COLO668 (cell line): ENCODE measurements around the gene RPS2.
"Not testable (repeated sequence)": the region's sequence is repeated elsewhere in the genome, so short reads cannot be mapped to it uniquely, and the experiment has no call there.

Experiments used
- DNase-seq: peaks from one replicate; lab custom pipeline; 2025; ENCODE audit not compliant: unreplicated experiment; lab: John Stamatoyannopoulos, UW

The RPS2 gene

DNA sequence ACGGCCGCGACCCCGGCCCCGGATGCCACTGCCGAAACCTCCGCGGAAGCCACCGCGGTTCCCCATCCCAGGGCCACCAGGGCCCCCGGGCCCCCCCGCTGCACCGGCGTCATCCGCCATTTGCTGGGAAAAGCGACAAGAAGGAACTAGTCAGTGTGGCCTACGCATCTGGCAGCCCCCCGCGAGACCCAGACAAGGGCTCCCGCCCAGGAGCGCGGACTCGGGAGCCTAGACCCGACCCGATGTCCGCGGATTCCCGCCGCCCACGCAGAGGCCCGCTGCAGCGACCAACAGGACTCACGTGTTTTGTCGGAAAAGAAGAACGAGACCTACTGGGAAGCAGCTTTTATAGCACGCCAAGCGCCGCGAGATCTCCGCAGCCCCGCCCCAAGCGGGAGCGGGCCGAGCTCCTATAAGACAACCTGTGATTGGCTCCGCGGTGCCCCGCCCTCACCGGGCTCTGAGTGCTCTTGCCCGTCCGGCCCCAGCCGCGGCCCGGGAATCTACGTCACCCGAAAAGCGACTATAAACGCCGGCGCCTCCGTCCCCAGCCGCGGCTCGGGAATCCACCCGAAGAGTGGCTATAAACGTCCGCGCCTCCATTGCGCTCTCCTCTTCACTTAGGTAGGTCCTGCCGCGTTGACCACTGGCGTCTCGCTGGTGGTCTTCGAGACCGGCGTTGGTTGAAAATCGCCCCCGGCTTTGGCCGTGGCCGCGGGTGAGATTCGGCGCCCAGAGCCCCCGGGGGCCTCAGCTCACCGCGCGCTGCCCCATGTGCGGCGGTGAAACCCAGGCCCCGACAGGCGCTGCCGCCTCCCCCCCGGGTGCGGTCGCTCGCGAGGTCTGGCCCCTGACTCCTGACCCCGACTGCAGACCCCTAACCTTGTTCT, at the start of gene RPS2:
TSS of gene RPS2 (minus strand) at position 321 of the 890 bp plus-strand sequence. CDS start at position 120, 201 bp downstream.
- peak; percentile 99 for DNase-seq

DNA sequence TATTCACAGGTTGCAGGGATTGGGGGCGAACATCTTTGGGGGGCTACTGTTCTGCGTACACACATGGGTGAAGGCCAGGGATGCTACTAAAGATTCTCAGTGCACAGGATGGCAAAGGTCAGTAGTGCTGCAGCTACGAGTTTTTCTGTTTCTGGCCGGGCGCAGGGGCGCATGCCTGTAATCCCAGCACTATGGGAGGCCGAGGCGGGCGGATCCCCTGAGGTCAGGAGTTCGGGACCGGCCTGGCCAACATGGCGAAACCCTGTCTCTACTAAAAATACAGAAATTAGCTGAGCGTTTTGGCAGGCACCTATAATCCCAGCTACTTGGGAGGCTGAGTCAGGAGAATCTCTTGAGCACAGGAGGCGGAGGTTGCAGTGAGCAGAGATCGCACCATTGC, 48.9 kb upstream of the RPS2 start:
- no peak for DNase-seq

DNA sequence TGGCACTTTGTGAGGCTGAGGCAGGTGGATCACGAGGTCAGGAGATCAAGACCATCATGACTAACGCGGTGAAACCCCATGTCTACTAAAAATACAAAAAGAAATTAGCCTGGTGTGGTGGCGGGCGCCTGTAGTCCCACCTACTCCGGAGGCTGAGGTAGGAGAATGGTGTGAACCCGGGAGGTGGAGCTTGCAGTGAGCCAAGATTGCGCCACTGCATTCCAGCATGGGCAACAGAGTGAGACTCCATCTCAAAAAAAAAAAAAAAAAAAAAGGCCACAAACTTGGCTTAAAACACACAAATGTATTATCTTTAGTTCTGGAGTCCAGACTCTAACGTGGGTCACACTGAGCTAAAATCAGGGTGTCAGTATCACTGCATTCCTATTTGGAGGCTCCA, 47.1 kb upstream of the RPS2 start:
- DNase-seq, result not testable (repeated sequence)

DNA sequence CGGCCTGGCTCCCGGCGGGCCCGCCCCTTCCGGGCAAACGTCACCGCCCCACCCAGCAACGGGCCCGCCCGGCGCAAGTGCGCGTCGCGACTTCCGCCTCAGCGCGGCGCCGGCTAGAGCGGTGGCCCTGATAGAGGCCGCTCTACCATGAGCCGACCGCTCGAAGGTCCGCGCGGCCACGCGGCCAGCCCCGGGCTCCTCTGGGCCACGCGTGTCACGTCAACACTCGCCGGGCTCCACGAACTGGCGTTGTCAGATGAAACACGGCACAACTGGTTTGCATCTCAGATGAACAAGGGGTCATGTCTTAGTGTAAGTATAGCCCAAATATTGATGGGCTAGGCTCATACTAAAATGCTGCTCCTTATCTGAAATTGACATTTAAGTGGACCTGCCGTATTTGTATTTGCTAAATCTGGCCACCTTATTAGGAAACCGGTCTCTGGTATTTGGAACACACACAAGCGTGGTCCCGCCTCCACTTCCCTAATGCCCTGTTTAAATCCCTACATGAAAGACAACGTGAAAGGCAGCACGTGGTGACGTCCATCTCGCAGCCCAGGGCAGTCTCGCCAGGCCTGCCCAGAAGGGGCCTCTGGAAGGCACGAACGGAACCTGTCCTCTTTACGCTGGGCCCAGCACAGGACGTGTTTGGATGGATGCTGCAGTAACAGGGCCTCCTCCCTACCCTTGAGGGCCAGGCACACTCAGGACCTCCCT, 45.3 kb upstream of the RPS2 start, which contains the start of gene ZNF598:
TSS of gene ZNF598 (minus strand) at position 31 of the 720 bp plus-strand sequence.
- peak; percentile 95 for DNase-seq

DNA sequence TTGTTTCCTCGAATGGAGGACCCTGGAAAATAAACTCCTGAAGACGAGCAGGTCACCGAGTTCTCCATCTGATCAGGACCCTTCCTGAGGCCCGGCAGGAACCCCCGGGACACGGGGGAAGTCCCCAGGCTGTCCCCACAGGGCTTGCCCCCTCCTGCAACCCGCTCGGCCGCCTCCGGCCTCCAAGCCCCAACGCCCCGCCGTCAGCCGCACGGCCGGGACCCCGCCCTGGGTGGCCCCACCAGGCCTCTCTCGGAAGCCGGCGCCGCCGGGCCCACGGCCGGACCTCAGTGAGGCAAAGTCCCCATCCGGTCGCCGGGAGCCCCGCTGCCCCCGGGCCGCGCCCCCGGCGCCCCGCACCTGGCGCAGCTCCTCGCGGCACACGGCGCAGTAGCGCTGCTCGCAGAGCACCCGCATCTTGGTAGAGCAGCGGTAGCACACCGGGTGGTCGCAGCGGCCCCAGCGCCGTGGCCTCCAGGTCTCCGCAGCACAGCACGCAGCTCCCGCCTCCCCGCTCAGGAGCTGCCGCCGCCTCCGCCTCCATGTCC, 44.6 kb upstream of the RPS2 start:
- DNase-seq, result peak; percentile 52

DNA sequence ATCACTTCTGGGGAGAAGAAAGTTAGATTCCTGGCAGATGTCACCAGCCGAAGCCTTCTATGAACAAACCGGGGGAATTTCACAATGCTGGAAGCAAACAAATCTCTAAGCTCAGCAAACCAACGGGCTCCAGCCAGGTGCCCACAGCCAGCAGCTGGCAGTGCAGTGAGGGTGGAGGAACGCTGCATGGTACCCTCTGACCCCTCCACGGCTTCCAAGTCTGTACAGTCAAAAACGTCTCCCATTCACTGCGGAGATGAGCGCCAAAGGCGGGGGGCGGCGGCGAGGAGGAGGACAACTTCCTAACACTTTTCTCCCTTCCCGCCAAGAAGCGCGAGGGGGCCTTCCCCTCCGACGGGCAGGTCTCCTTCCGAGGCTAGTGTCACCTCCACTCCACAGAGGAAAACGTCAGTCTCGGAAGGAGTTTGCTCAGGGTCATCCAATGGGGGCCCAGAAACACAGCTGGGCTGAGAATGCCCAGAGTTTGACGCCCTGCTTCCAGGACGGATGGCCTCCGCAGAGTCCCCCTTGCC, 44.1 kb upstream of the RPS2 start:
- peak; percentile 49 for DNase-seq

DNA sequence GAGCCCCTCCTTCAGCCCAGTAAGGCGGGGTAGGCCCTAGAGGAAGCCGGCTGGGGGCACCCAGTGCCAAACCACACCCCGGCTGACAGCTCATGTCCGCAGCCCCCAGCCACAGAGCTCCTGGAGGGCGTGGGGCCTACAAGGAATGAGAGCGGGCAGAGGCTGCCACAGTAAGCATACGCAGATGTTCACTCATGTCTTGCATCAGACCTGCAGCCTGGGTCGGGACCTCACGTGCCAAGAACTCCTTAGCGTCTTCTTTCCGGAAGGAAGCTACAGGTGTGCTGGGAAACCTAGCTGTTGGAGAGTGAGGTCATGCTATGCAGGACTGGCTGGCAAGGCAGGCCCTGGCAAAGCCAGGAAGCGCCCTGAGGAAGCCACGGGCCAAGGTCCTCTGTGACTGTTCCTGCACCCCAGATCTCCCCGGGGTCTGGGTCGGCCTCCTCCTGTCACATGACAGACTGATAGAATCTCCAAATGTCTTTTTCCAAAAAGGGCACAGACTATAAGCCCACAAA, 43.4 kb upstream of the RPS2 start:
- peak; percentile 65 for DNase-seq

DNA sequence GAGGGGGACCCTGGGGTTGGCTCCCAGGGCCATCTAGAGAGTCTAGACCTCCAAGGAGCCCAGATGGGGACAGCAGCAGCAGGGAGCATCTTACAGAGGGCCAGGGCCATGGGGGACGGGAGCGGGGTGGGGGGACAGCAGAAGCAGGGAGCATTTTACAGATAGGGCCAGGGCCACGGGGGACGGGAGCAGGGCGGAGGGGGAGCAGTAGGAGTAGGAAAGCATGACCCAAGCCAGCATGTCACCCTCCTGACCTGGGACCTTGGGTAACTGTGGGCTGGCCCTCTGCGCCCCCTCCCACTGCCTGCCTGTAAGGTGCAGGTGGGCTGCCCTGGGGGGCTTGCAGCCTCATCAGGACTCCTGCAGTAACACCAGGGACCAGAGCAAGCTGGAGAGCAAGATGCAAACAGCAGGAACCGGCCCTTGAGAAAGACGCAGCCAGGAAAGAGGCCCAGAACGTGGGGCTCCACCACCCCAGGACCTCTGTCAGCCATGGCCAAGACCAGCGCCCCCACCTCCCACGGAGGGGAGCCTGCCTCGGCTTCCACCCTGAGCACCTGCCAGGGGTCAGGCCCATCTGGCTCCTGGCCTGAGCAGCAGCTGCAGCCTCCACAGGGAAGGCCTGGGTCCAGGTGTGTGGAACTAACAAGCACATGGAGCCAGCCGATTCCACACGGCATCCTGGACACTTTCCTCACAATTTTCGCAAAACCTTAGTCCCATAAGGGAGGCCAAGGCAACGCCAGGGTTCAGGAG, 42.6 kb upstream of the RPS2 start:
- DNase-seq, result peak; percentile 54

DNA sequence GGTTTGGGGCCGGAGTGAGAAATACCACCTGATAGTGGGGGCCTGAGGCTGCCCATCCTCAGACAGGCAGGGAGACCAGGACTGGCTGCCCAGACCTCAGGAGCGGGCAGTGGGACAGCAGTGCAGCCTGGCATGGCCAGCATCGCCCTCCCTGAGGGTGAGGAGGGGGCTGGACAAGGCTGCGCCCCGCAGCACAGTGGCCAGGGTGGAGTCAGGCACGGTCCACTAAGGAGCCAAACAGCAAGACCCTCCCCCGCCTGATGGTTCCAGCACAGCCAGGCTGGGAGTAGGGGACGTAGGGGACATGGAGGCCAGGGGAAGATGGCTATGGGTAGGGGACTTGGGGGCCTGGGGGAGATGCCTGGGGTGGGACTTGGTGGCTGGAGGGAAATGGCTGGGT, 41.7 kb upstream of the RPS2 start:
- DNase-seq, result no peak

DNA sequence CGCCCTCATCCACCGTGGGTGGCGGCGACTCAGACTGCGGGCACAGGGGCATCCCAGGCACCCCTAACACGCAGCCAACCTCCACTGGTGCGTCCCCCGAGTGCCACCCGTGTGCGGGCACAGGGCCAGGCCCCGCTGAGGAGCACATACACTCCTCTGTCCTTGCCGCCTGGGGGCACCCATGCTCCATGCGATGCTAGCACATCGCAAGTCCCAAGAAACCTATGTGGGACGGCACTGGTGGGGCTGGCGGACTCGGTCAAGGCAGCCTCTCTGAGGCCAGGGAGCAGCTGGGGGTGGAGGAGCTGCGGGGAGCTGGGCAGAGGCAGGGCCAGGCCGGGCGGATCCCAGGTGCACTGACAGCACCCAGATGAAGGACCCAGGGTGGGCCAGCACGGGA, 41.0 kb upstream of the RPS2 start:
- DNase-seq, result peak; percentile 24

DNA sequence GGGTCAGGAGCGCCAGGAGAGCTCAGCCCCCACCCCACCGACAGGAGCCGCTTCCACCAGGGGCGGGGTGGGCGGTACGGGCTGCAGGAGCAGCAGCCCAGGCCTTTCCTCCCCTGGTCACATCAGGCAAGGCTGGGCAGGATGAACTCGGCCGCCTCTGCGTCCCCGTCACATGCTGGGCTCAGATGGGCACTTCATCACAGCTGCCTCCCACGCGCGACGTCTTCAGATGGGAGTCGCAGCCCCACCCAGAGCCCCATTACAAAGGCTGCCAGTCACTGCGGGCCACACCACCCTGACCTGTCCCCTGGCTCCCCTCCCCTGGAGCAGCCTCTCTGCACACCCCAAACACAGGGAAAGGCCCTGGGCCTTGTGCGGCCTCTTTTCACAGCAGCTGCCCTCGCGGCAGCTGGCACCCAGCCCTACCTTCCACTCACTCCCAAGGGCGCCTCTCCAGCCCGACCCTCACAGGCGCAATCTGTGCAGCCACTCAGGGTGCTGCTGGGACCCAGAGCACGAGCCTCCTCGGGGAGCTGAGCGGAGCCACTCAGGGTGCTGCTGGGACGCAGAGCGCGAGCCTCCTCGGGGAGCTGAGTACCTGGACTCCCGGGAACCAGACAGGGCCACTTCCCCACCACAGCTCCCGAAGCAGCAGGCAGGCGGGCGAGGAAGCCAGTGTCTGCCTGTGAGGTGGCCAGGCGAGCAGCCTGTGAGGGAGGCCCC, 40.3 kb upstream of the RPS2 start:
- DNase-seq, result peak; percentile 57

DNA sequence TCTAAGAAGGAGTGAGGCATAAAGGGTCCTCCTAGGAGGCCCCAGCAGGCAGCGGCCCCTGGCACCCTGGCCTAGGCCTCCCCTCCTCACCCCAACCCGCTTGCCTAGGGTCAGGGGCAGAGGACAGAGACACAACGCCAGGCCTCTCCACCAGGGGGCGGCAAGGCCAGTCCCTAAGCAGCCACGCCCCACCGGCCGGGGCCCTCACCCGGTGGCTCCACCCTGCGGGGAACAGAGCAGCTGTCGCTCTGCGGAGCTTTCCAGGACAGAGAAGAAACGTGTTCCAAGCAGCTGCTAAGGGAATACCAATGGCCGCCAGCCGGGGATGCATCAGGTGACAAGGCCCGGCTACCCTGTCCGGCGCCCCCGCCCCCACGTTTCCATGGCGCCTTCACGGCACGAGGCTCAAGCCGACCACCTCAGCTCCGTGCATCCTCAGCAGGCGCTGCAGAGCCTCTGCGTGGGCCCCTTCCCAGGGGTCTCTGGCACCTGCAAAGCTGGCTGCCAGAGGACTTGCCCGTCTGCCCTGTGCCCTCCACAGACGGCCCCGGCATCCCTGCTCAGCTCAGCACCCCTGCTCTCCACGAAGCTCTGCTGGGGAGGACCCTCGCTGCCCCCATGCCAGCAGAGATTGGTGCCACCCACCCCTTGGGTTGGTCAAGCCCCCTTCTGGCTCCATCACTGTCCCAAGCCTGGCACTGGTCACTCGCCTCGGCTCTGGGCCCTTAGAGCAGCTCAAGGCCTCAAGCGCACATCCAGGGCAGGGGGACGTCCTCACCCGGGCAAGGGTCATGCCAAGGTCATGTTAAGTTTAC, 39.4 kb upstream of the RPS2 start:
- peak; percentile 98 for DNase-seq

DNA sequence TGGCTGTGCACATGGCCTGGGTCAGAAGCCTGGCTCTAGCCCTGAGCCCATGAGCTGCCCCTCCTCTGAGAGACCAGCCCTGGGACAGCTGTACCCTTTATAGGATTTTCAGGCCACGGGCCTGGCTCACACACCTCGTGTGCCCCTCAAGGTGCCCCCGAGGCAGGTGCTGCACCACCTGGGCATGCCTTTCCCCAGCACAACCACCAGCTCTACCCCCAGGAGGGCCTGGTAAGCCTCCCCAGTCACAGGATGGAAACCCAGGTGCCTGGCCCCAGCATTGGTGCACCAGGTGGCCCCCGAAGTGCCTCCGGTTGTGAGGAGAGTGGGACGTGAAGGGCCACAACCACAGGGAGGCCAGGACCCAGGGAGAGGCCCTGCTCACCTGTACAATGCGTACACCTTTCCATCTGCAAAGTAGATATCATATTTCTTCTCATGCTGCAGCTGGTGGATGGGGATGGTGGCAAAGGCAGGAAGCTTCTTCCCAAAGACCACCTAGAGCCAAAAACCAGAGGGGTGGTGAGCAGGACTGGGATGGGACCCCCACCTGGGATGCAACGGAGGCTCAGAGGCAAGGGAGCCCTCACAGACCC, 38.7 kb upstream of the RPS2 start:
- DNase-seq, result peak; percentile 30

DNA sequence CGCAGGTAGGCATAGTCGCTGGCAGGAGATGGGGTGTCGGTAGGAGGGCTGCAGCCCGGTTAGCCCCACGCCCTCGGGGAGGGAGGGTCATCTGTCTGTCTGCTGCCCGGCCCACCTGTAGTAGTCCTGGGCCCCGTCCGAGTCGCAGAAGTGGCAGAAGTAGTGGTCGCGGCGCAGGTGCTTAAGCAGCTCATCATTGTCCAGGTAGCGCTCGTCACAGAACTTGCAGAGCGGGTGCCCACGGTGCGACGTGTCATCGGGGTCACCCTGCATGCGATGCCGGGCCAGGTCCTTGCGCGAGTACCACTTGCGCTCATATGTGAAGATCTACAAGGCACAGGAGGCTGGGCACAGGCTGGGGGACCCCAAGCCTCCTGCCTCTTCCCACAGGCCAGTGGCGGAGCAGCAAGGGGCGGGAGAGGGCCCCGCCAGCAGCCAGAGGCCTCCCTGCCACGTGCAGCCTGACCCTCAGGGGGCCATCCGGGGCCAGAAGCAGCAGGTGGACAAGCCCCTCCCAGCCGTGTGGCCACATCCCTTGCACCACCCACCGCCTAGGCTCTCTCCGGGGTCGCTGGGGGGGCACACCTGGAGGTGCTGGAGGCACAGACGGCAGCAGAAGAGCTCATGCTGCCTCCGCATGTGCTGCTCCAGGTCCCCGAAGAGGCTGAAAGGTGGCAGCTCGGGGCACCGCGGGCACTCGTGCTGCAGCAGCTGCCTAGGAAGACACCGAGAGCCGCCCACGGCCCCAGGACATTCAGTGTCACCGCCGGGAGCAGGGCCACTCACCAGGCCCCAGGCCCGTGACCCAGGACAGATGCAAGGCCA, 38.0 kb upstream of the RPS2 start:
- DNase-seq, result no peak

DNA sequence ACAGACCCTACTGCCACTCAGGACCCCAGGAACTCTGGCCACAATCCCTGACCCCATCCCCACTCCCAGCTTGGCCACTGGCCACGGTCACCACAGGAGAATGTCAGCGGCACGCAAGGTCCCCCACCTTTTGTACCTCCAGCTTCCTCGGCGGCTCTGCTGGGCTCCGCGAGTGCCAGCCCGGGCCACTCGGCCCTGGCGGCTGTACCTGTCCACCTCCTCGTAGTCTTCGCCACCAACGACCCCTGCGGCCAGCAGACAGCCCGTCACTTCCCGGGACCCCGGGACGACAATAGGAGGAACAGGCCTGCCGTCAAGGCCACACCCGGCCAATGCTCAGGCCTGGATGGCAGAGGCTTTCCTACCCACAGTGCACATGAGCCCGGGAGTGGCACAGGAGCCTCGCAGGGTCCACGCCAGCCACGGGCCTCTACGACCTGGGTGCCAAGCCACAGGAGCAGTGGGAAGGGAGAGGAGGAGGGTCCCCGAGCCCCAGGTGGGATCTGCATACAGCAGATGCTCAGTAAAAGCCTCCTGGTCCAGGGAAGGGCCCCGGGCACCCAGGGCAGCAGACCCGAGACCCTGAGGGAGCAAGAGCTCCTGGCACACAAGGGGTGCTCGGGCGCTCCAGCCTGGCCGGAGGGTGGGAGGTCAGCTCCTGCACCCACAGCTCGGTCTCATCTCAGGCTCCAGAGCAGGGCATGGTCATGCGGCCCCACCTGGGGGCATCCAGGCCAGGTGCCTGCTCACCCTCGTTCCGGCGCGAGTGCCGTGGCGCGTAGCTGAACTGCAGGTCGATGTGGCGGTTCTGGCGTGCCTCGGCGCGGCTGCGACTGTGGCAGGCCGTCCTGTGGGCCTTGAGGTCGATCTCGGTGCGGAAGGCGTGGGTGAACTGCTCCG, 37.1 kb upstream of the RPS2 start:
- DNase-seq, result no peak

DNA sequence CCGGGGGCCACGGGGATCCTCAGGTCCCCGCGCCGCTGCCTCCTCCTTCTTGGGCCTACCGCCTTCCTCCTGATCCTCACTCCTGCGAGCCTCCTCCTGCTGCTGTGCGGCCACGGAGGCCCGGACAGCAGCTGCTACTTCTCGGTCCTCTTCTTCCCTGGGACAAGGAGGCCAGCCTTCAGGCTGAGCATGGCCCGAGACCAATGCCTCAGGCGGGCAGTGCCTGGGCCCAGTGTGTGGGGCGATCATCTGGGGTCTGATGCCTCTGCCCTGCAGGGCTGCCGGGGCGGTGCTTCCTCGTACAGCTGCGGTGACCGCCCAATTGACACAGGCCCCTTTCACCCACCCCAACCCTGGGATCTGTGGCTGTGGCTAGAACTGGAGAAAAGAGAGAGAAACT, 36.4 kb upstream of the RPS2 start:
- DNase-seq, result no peak
